Stimulated activated memory B cell treated with anti-CD40 and anti-IgM and Interleukin-4, amounts not matched to agents 10 μg/mL and 1 μg/mL and 100 μg/mL, for 72 hours (primary cell): ENCODE results near the gene GTF2H1.
"Not testable (repeated sequence)": the region's sequence is repeated elsewhere in the genome, so short reads cannot be mapped to it uniquely, and the experiment has no call there.

Source experiments
- ATAC-seq: fragments of 150-1000 bp; cut with Tn5 transposase; 2 replicates; pipeline ENCODE4 v1.10.0; 2021
- H3K27ac Mint-ChIP-seq: one replicate; pipeline ENCODE4 v1.8.0; 2022; ENCODE audit warnings: mild to moderate bottlenecking, mixed read lengths
- H3K27me3 Mint-ChIP-seq: one replicate; pipeline ENCODE4 v1.8.0; 2022; ENCODE audit warnings: mixed read lengths
- H3K36me3 Mint-ChIP-seq: one replicate; pipeline ENCODE4 v1.8.0; 2022; ENCODE audit warnings: mixed read lengths
- H3K4me1 Mint-ChIP-seq: one replicate; pipeline ENCODE4 v1.8.0; 2022; ENCODE audit warnings: mixed read lengths
- H3K4me3 Mint-ChIP-seq: one replicate; pipeline ENCODE4 v1.8.0; 2022; ENCODE audit warnings: mild to moderate bottlenecking, moderate library complexity, mixed read lengths
- H3K9me3 Mint-ChIP-seq: one replicate; pipeline ENCODE4 v1.8.0; 2022; ENCODE audit warnings: mixed read lengths

GTF2H1 gene

GRCh38 chr11:18383388-18384156 is 61.2 kb downstream of the GTF2H1 start:
- no peaks in the 10 kb centered on the region for H3K36me3 Mint-ChIP-seq
- H3K4me3 Mint-ChIP-seq = no peak overlapping the region
- peak; percentile 95 for ATAC-seq
- H3K4me1 Mint-ChIP-seq = peaks cover 19% of the 10 kb centered on the region
- peak overlapping the region; percentile 96 for H3K27ac Mint-ChIP-seq
- H3K9me3 Mint-ChIP-seq = no peaks in the 10 kb centered on the region
- H3K27me3 Mint-ChIP-seq = no peaks in the 10 kb centered on the region

- Mint-ChIP-seq H3K27me3 (no peaks in the 10 kb centered on the region), H3K4me1 (peaks cover 19% of the 10 kb centered on the region), H3K4me3 (no peak overlapping the region), H3K27ac (peak overlapping the region; percentile 96), H3K9me3 (no peaks in the 10 kb centered on the region), H3K36me3 (no peaks in the 10 kb centered on the region)
- peak; percentile 53 for ATAC-seq
Observed at GRCh38 chr11:18384157-18384641, 61.8 kb downstream of the GTF2H1 start.

GRCh38 chr11:18390088-18390487 is 67.7 kb downstream of the GTF2H1 start:
- no peaks in the 10 kb centered on the region for H3K27me3 Mint-ChIP-seq
- H3K36me3 Mint-ChIP-seq = no peaks in the 10 kb centered on the region
- H3K4me1 Mint-ChIP-seq = peaks cover 14% of the 10 kb centered on the region
- H3K27ac Mint-ChIP-seq = no peak overlapping the region
- no peaks in the 10 kb centered on the region for H3K9me3 Mint-ChIP-seq
- no peak for ATAC-seq
- H3K4me3 Mint-ChIP-seq = no peak overlapping the region

DNA sequence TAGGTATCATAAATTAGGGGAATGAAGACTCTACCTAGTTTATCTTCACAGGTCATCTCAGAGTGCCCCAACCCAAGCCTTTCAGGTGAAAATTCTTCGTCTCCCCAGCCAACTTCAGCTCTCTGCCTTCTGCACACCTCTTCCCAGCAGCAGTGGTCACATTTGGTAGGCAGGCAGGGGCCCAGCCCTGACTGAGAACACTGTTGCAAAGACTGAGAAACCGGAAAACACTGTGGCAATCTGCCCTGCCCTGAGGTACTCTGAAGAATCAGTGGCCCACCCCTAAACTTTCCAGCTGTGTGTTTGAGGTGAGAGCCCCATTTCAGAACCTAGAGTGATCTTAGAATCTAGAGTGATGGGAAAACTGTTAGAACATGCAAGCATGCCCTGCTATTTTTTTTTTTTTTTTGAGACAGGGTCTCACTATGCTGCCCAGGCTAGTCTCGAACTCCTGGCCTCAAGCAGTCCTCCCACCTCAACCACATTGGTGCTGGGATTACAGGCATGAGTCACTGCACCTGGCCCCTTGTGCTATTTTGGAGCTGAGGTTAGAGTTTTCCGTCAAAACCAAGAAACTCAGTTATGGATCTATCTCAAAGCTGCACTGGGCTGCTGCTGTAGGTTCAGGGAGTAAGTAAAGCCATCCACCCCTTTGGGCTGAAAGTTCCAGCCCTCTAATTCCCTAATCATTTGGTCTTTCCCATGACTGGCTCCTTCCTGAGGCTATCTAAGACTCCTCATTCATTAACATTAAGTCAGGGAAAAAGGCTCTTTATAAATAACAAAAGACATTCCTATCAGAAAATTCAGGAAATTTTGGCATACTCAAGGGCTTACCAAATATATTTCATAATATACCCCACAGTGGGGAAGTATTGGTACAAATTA is 70.3 kb downstream of the GTF2H1 start:
- H3K4me3 Mint-ChIP-seq = no peak overlapping the region
- H3K27me3 Mint-ChIP-seq = no peaks in the 10 kb centered on the region
- H3K36me3 Mint-ChIP-seq = peaks cover 3% of the 10 kb centered on the region
- no peak overlapping the region for H3K27ac Mint-ChIP-seq
- no peak for ATAC-seq
- peaks cover 28% of the 10 kb centered on the region for H3K4me1 Mint-ChIP-seq
- no peaks in the 10 kb centered on the region for H3K9me3 Mint-ChIP-seq

- no peak for ATAC-seq
- H3K36me3 Mint-ChIP-seq = peaks cover 11% of the 10 kb centered on the region
- H3K27me3 Mint-ChIP-seq = no peaks in the 10 kb centered on the region
- H3K4me1 Mint-ChIP-seq = peaks cover 28% of the 10 kb centered on the region
- H3K4me3 Mint-ChIP-seq = peak overlapping the region; percentile 99
- peak overlapping the region; percentile 93 for H3K27ac Mint-ChIP-seq
- no peaks in the 10 kb centered on the region for H3K9me3 Mint-ChIP-seq
Observed at GRCh38 chr11:18393581-18394274, 71.4 kb downstream of the GTF2H1 start.

- Mint-ChIP-seq H3K36me3 (peaks cover 18% of the 10 kb centered on the region), H3K9me3 (no peaks in the 10 kb centered on the region), H3K27me3 (no peaks in the 10 kb centered on the region), H3K27ac (peak within 1 kb of the TSS; percentile 93), H3K4me3 (peak within 1 kb of the TSS; percentile 99), H3K4me1 (peaks cover 28% of the 10 kb centered on the region)
- peak; percentile 91 for ATAC-seq
Observed at GRCh38 chr11:18394275-18394927, 72.0 kb downstream of the GTF2H1 start, which contains the start of gene LDHA. LDHA (plus strand) TSS chr11:18394563; CDS start chr11:18396843, 2,280 bp downstream.

GRCh38 chr11:18394928-18395734 is 72.8 kb downstream of the GTF2H1 start:
- H3K36me3 Mint-ChIP-seq = peaks cover 22% of the 10 kb centered on the region
- peak; percentile 0 for ATAC-seq
- peak overlapping the region; percentile 99 for H3K4me3 Mint-ChIP-seq
- no peaks in the 10 kb centered on the region for H3K9me3 Mint-ChIP-seq
- H3K4me1 Mint-ChIP-seq = peaks cover 28% of the 10 kb centered on the region
- H3K27me3 Mint-ChIP-seq = no peaks in the 10 kb centered on the region
- H3K27ac Mint-ChIP-seq = peak overlapping the region; percentile 93

DNA sequence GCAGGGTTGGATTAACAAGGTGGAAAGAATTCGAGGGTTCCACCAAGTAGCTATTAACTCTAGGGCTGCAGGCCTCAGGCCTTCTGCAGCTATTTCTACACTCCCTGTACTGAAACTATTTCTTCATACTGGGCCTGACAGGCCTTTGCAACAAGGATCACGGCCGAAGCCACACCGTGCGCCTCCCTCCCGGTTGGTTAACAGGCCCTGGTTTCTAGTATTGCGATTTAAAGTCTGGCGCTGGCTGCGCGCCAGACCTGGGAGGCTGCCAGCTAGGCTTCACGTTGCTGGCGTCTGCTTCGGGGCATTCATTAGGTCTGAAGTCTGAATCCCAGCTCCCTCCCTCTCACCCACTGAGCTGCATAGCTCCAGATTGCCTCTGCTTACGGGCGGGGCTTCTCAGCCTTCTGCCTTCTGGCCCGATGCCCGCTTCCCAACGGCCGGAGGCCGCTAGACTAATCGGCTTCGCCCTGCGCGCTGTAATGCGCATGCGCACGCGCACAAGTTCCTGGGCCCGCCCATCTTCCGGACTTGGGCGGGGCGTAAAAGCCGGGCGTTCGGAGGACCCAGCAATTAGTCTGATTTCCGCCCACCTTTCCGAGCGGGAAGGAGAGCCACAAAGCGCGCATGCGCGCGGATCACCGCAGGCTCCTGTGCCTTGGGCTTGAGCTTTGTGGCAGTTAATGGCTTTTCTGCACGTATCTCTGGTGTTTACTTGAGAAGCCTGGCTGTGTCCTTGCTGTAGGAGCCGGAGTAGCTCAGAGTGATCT is 73.6 kb downstream of the GTF2H1 start:
- H3K27me3 Mint-ChIP-seq = no peaks in the 10 kb centered on the region
- peaks cover 28% of the 10 kb centered on the region for H3K4me1 Mint-ChIP-seq
- peak overlapping the region; percentile 93 for H3K27ac Mint-ChIP-seq
- peaks cover 28% of the 10 kb centered on the region for H3K36me3 Mint-ChIP-seq
- ATAC-seq = peak; percentile 89
- H3K4me3 Mint-ChIP-seq = peak overlapping the region; percentile 99
- no peaks in the 10 kb centered on the region for H3K9me3 Mint-ChIP-seq

DNA sequence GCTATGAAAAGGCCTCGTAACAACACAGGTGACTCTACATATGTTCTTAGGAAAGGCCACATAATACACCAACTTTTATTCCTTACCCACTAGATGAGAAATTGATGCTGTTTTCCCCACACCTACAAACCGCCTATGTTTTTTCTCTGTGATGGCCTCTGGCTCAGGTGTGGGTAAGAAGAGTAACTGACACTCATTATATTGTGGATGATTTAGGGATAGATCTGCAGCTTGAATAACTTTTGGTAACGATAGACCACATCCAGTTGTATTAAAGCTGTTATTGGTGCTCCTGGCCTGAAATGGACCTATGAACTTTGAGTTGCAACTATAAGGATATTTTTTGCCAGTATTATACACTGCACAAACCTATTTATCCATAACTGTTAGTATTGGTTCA is 75.6 kb downstream of the GTF2H1 start:
- ATAC-seq = no peak
- H3K4me1 Mint-ChIP-seq = peaks cover 28% of the 10 kb centered on the region
- H3K27me3 Mint-ChIP-seq = no peaks in the 10 kb centered on the region
- no peaks in the 10 kb centered on the region for H3K9me3 Mint-ChIP-seq
- no peak overlapping the region for H3K27ac Mint-ChIP-seq
- H3K4me3 Mint-ChIP-seq = no peak overlapping the region
- peaks cover 34% of the 10 kb centered on the region for H3K36me3 Mint-ChIP-seq

GRCh38 chr11:18401077-18401476 is 78.7 kb downstream of the GTF2H1 start:
- H3K9me3 Mint-ChIP-seq, H3K4me3 Mint-ChIP-seq, H3K27me3 Mint-ChIP-seq, H3K4me1 Mint-ChIP-seq, ATAC-seq, H3K27ac Mint-ChIP-seq: not testable (repeated sequence)
- H3K36me3 Mint-ChIP-seq = peaks cover 53% of the 10 kb centered on the region

- Mint-ChIP-seq H3K4me1 (no peaks in the 10 kb centered on the region), H3K27ac (no peak overlapping the region), H3K4me3 (no peak overlapping the region)
Observed at GRCh38 chr11:18404062-18404461, 81.7 kb downstream of the GTF2H1 start.

DNA sequence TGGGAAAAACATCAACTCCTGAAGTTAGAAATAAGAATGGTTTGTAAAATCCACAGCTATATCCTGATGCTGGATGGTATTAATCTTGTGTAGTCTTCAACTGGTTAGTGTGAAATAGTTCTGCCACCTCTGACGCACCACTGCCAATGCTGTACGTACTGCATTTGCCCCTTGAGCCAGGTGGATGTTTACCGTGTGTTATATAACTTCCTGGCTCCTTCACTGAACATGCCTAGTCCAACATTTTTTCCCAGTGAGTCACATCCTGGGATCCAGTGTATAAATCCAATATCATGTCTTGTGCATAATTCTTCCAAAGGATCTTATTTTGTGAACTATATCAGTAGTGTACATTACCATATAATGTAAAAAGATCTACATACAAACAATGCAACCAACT is 85.0 kb downstream of the GTF2H1 start:
- H3K36me3 Mint-ChIP-seq = peaks cover 35% of the 10 kb centered on the region
- not testable (repeated sequence) for ATAC-seq, H3K4me3 Mint-ChIP-seq, H3K27me3 Mint-ChIP-seq, H3K4me1 Mint-ChIP-seq, H3K9me3 Mint-ChIP-seq, H3K27ac Mint-ChIP-seq

More at GRCh38 chr11:18404062-18404461, 81.7 kb downstream of the GTF2H1 start:
- Mint-ChIP-seq H3K9me3 (no peaks in the 10 kb centered on the region), H3K27me3 (no peaks in the 10 kb centered on the region), H3K36me3 (peaks cover 49% of the 10 kb centered on the region)
- no peak for ATAC-seq

DNA sequence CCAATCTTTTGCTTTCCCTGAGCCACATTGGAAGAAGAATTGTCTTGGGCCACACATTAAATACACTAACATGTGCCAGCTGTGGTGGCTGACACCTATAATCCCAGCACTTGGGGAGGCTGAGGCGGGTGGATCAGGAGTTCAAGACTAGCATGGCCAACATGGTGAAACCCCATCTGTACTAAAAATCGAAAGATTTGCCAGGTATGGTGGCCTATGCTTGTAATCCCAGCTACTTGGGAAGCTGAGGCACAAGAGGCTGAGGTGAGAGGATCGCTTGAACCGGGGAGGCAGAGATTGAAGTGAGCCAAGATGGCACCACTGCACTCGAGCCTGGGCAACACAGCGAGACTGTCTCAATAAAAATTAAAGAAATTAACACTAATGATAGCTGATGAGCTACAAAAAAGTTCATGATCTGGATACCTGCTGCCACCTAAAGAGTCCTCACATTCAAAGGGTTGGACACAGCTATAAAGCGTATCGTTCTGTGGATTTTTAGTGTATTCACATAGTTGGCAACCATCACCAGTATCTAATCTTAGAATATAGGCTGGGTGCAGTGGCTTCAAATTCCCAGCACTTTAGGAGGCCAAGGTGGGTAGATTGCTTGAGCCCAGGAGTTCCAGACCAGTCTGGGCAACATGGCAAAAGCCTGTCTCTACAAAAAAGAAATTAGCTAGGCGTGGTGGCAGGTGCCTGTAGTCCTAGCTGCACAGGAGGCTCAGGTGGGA is 86.4 kb downstream of the GTF2H1 start:
- Mint-ChIP-seq H3K9me3 (no peaks in the 10 kb centered on the region), H3K27ac (no peak overlapping the region), H3K27me3 (no peaks in the 10 kb centered on the region), H3K4me3 (no peak overlapping the region), H3K36me3 (peaks cover 24% of the 10 kb centered on the region), H3K4me1 (no peaks in the 10 kb centered on the region)
- no peak for ATAC-seq
